Loucy (cell line): Measurements from ENCODE around the gene ADARB2.

Source experiments
- CTCF ChIP-seq: fragments of 200-600 bp; sonication (generic); conservative IDR thresholded peaks from 2 replicates; pipeline ENCODE4 v1.5.1; 2014; ENCODE audit warnings: mild to moderate bottlenecking, antibody characterized with exemption, low read length
- EZH2phosphoT487 ChIP-seq: fragments of 200-600 bp; IDR thresholded peaks from 2 replicates; pipeline ENCODE4 v1.6.1; 2018; ENCODE audit warnings: antibody characterized with exemption, mild to moderate bottlenecking, moderate library complexity, borderline replicate concordance

GRCh38 chr10:1449572-1450205 lies 287.6 kb downstream of the ADARB2 start:
- no peak for TF ChIP-seq CTCF
- TF ChIP-seq EZH2phosphoT487 = no peak
